Hematopoietic multipotent progenitor cell (in vitro differentiated cells): ENCODE results near the gene FNDC3B. TPM values are rescaled to one million over a fixed set of nuclear protein-coding genes. Genes with fewer than 3 reads are reported as not detected.

Experiments
- DNase-seq, 3 donors: peaks; one replicate each; pipeline ENCODE4 v3.0.0-alpha.2; 2011 to 2015; ENCODE audit warnings: low read depth in 2 of 3, low spot score in 2 of 3
- total RNA-seq: library from RNA; depleted of rRNA; stranded (reverse); fragments of >200 nt; gene quantifications from one replicate; pipeline ENCODE4 v1.2.3, GENCODE V29; 2012

Gene FNDC3B
- total RNA-seq, 1 donor: 28.0 TPM

GRCh38 chr3:172204716-172205115, 165.3 kb downstream of the FNDC3B start:
- no peak for DNase-seq

GRCh38 chr3:172208586-172209332, 169.4 kb downstream of the FNDC3B start:
- DNase-seq: no peak

GRCh38 chr3:172209333-172210321, 170.2 kb downstream of the FNDC3B start:
- no peak for DNase-seq

GRCh38 chr3:172210355-172210754, 171.0 kb downstream of the FNDC3B start:
- DNase-seq: no peak

GRCh38 chr3:172211123-172211522, 171.7 kb downstream of the FNDC3B start:
- DNase-seq: no peak

GRCh38 chr3:172213200-172213599, 173.8 kb downstream of the FNDC3B start:
- DNase-seq: no peak

- DNase-seq: no peak
Measured at GRCh38 chr3:172213904-172214303, 174.5 kb downstream of the FNDC3B start.

GRCh38 chr3:172216267-172216666, 176.9 kb downstream of the FNDC3B start:
- no peak for DNase-seq

GRCh38 chr3:172216911-172217310, 177.5 kb downstream of the FNDC3B start:
- DNase-seq: no peak

- DNase-seq: no peak
Measured at GRCh38 chr3:172217877-172218276, 178.5 kb downstream of the FNDC3B start.

- no peak for DNase-seq
Measured at GRCh38 chr3:172218350-172219323, 179.3 kb downstream of the FNDC3B start.

GRCh38 chr3:172219750-172220149, 180.4 kb downstream of the FNDC3B start:
- no peak for DNase-seq

GRCh38 chr3:172221547-172221946, 182.2 kb downstream of the FNDC3B start:
- no peak for DNase-seq

GRCh38 chr3:172222478-172223071, 183.2 kb downstream of the FNDC3B start:
- DNase-seq: no peak

- DNase-seq: no peak
Measured at GRCh38 chr3:172223870-172224269, 184.5 kb downstream of the FNDC3B start.

GRCh38 chr3:172224560-172225214, 185.3 kb downstream of the FNDC3B start:
- no peak for DNase-seq

- DNase-seq: no peak
Measured at GRCh38 chr3:172225215-172225707, 185.9 kb downstream of the FNDC3B start.

- DNase-seq: no peak
Measured at GRCh38 chr3:172226831-172227230, 187.5 kb downstream of the FNDC3B start.

GRCh38 chr3:172227340-172228035, 188.1 kb downstream of the FNDC3B start:
- DNase-seq: no peak
